DOHH2 (cell line): ENCODE data around the gene PRSS53.
A peak's percentile ranks its signal among the peaks of the same experiment; 100 is the strongest.

Experiments
- H3F3A ChIP-seq: fragments of 200-600 bp; sonication (generic), shearing (Covaris generic); 2 replicates; pipeline ENCODE4 v1.6.0; 2016; ENCODE audit warnings: antibody characterized with exemption, mild to moderate bottlenecking; ENCODE audit not compliant: control insufficient read depth, insufficient read depth
- H3K27ac ChIP-seq: fragments of 200-600 bp; sonication (generic); 2 replicates; pipeline ENCODE4 v1.5.1; 2014; ENCODE audit warnings: low read depth, mild to moderate bottlenecking, low read length, moderate library complexity
- H3K27me3 ChIP-seq: fragments of 200-600 bp; sonication (generic); 2 replicates; pipeline ENCODE4 v1.6.1; 2014; ENCODE audit warnings: mild to moderate bottlenecking, low read length, mixed read lengths; ENCODE audit not compliant: control insufficient read depth
- H3K36me3 ChIP-seq: fragments of 200-600 bp; sonication (generic); 2 replicates; pipeline ENCODE4 v1.6.1; 2014; ENCODE audit warnings: mild to moderate bottlenecking, low read length, moderate library complexity, mixed read lengths; ENCODE audit not compliant: control insufficient read depth
- H3K4me1 ChIP-seq: fragments of 200-600 bp; sonication (generic); 2 replicates; pipeline ENCODE4 v1.6.1; 2014; ENCODE audit warnings: mild to moderate bottlenecking, low read length, mixed read lengths; ENCODE audit not compliant: control insufficient read depth
- H3K4me2 ChIP-seq: fragments of 200-600 bp; sonication (generic); 2 replicates; pipeline ENCODE4 v1.6.0; 2014; ENCODE audit warnings: mild to moderate bottlenecking, low read length, moderate library complexity
- H3K4me3 ChIP-seq: fragments of 200-600 bp; sonication (generic); 2 replicates; pipeline ENCODE4 v1.5.1; 2014; ENCODE audit warnings: mild to moderate bottlenecking, low read length, mixed read lengths
- H3K79me2 ChIP-seq: fragments of 200-600 bp; sonication (generic); 2 replicates; pipeline ENCODE4 v1.6.1; 2014; ENCODE audit warnings: mild to moderate bottlenecking, low read length, mixed read lengths; ENCODE audit not compliant: control insufficient read depth
- H3K9me2 ChIP-seq: fragments of 200-600 bp; sonication (generic); replicated peaks from 2 replicates; pipeline ENCODE4 v1.6.1; 2014; ENCODE audit warnings: mild to moderate bottlenecking, low read length, mixed read lengths; ENCODE audit not compliant: control insufficient read depth
- H3K9me3 ChIP-seq: fragments of 200-600 bp; sonication (generic); 2 replicates; pipeline ENCODE4 v1.6.1; 2014; ENCODE audit warnings: antibody characterized with exemption, low read length, mixed read lengths; ENCODE audit not compliant: control insufficient read depth, insufficient read depth
- H4K20me1 ChIP-seq: fragments of 200-600 bp; sonication (generic); 2 replicates; pipeline ENCODE4 v1.6.0; 2014; ENCODE audit warnings: low read depth, mild to moderate bottlenecking, antibody characterized with exemption, low read length, moderate library complexity; ENCODE audit not compliant: control insufficient read depth, insufficient read depth
- CTCF ChIP-seq: fragments of 200-600 bp; sonication (generic); IDR thresholded peaks from one replicate; pipeline ENCODE4 v1.5.1; 2014; ENCODE audit warnings: antibody characterized with exemption, mild to moderate bottlenecking, low read depth, low read length; ENCODE audit not compliant: poor library complexity, severe bottlenecking
- EZH2phosphoT487 ChIP-seq: fragments of 200-600 bp; sonication (generic); IDR thresholded peaks from 2 replicates; pipeline ENCODE4 v1.6.1; 2017; ENCODE audit warnings: borderline replicate concordance, mild to moderate bottlenecking, antibody characterized with exemption, low read length, moderate library complexity, mixed read lengths

The PRSS53 gene

GRCh38 chr16:31125844-31126243, 37.1 kb upstream of the PRSS53 start:
- Histone ChIP-seq H3K4me2 (no peak overlapping the region), H3K36me3 (peaks cover 31% of the 10 kb centered on the region), H3K4me1 (no peaks in the 10 kb centered on the region)

GRCh38 chr16:31120129-31120528, 31.4 kb upstream of the PRSS53 start:
- Histone ChIP-seq H3K4me1 (peaks cover 14% of the 10 kb centered on the region), H3K4me3 (no peak overlapping the region), H3K9me3 (no peaks in the 10 kb centered on the region), H3K36me3 (peaks cover 44% of the 10 kb centered on the region), H3K4me2 (no peak overlapping the region), H3K27ac (no peak overlapping the region), H4K20me1 (peaks cover 9% of the 10 kb centered on the region; the same call in 1 of the 2 replicates), H3K9me2 (no peaks in the 10 kb centered on the region), H3K79me2 (peaks cover 42% of the 10 kb centered on the region), H3F3A (no peaks in the 10 kb centered on the region), H3K27me3 (no peaks in the 10 kb centered on the region)
- TF ChIP-seq EZH2phosphoT487: no peak
- no peak for TF ChIP-seq CTCF

More at GRCh38 chr16:31125844-31126243, 37.1 kb upstream of the PRSS53 start:
- Histone ChIP-seq H3F3A (no peaks in the 10 kb centered on the region), H3K27ac (no peak overlapping the region), H3K27me3 (no peaks in the 10 kb centered on the region), H4K20me1 (no peaks in the 10 kb centered on the region), H3K9me3 (no peaks in the 10 kb centered on the region), H3K79me2 (no peaks in the 10 kb centered on the region), H3K9me2 (no peaks in the 10 kb centered on the region), H3K4me3 (no peak overlapping the region)
- no peak for TF ChIP-seq CTCF
- TF ChIP-seq EZH2phosphoT487: no peak

GRCh38 chr16:31118223-31119155, 29.7 kb upstream of the PRSS53 start:
- Histone ChIP-seq H3K79me2 (peaks cover 42% of the 10 kb centered on the region), H3F3A (peaks cover 4% of the 10 kb centered on the region), H3K9me3 (no peaks in the 10 kb centered on the region), H3K27me3 (no peaks in the 10 kb centered on the region), H4K20me1 (peaks cover 9% of the 10 kb centered on the region; the same call in 1 of the 2 replicates), H3K4me1 (peaks cover 17% of the 10 kb centered on the region), H3K4me2 (peak overlapping the region; percentile 78), H3K4me3 (peak overlapping the region; percentile 77), H3K27ac (no peak overlapping the region), H3K36me3 (peaks cover 42% of the 10 kb centered on the region), H3K9me2 (no peaks in the 10 kb centered on the region)
- TF ChIP-seq CTCF: no peak
- no peak for TF ChIP-seq EZH2phosphoT487
